OCI-LY1 (cell line): Measurements from ENCODE around the gene FMNL3.

Experiments
- EZH2 ChIP-seq: fragments of 200-600 bp; sonication (generic), shearing (Covaris generic); IDR thresholded peaks from 2 replicates; pipeline ENCODE4 v1.8.0; 2017; ENCODE audit warnings: borderline replicate concordance, mixed run types, mild to moderate bottlenecking, antibody characterized with exemption, low read length, moderate library complexity, mixed read lengths
- TF ChIP-seq, protein P1 (sequence below): fragments of 200-600 bp; sonication (generic), shearing (Covaris generic); IDR thresholded peaks from 2 replicates; pipeline ENCODE4 v1.5.1; 2017; ENCODE audit warnings: mild to moderate bottlenecking, antibody characterized with exemption, low read length, moderate library complexity, mixed read lengths

DNA sequence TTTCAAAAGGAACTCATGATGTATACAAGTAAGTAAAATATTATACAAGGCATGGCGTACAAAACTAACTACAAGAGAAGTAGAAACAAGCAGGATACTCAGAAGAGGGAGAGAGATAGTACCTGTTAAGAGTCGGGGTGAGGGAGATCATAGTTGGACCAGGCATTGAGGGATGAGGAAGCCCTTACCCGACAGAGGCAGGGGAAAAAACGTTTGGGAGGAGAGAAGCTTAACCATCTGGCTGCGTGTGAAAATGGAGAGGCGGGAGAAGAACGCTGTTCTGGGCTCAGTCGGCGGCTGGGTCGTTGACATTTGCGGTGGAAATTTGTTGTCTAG, 575 bp upstream of the FMNL3 start:
- TF ChIP-seq, protein P1, sequence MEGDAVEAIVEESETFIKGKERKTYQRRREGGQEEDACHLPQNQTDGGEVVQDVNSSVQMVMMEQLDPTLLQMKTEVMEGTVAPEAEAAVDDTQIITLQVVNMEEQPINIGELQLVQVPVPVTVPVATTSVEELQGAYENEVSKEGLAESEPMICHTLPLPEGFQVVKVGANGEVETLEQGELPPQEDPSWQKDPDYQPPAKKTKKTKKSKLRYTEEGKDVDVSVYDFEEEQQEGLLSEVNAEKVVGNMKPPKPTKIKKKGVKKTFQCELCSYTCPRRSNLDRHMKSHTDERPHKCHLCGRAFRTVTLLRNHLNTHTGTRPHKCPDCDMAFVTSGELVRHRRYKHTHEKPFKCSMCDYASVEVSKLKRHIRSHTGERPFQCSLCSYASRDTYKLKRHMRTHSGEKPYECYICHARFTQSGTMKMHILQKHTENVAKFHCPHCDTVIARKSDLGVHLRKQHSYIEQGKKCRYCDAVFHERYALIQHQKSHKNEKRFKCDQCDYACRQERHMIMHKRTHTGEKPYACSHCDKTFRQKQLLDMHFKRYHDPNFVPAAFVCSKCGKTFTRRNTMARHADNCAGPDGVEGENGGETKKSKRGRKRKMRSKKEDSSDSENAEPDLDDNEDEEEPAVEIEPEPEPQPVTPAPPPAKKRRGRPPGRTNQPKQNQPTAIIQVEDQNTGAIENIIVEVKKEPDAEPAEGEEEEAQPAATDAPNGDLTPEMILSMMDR = no peak
- TF ChIP-seq EZH2 = no peak
